Transverse colon (tissue), 4 donors: ENCODE measurements around the gene WDR41.

Source experiments
- CTCF ChIP-seq, 5 experiments: fragments of 200-600 bp in 3 of 5; fragments of 450-650 bp in 2 of 5; sonication (generic) in 3 of 5; IDR thresholded peaks; 1 replicate in 2 of 5; 2 replicates in 3 of 5; pipeline ENCODE4 v1.5.1; 2016 to 2017; ENCODE audit warnings: antibody characterized with exemption in 5 of 5, inconsistent platforms in 3 of 5, mild to moderate bottlenecking in 2 of 5, moderate library complexity in 1 of 5
- POLR2AphosphoS5 ChIP-seq, 3 donors: sonication (generic); formaldehyde crosslinking; IDR thresholded peaks; one replicate each; pipeline ENCODE4 v1.6.1; 2016; ENCODE audit warnings: antibody characterized with exemption in 3 of 3

- TF ChIP-seq CTCF (IDR thresholded peaks at IDR 0.05) (no peak), POLR2AphosphoS5 (IDR thresholded peaks at IDR 0.05) (no peak)
These were observed 42.1 kb downstream of the WDR41 start for GRCh38 chr5:77449981-77450380.
